GM12878 (cell line): ENCODE results near the gene LARGE1. TPM values are rescaled to one million over a fixed set of nuclear protein-coding genes. Genes with fewer than 3 reads are reported as not detected.

ENCODE experiments used
- BMI1 ChIP-seq: fragments of 450-650 bp; IDR thresholded peaks from 2 replicates; pipeline ENCODE4 v1.6.1; 2016; ENCODE audit warnings: mild to moderate bottlenecking, moderate library complexity, borderline replicate concordance
- CHD1 ChIP-seq: IDR thresholded peaks from 2 replicates; pipeline ENCODE4 v1.6.1; 2012; ENCODE audit warnings: low read depth, low read length, improper control_type of control experiment
- DPF2 ChIP-seq: fragments of 450-650 bp; IDR thresholded peaks from 2 replicates; pipeline ENCODE4 v1.6.1; 2017; ENCODE audit warnings: mild to moderate bottlenecking
- ELK1 ChIP-seq: IDR thresholded peaks from 2 replicates; pipeline ENCODE4 v1.6.1; 2012; ENCODE audit warnings: low read depth, low read length, improper control_type of control experiment
- JUND ChIP-seq: IDR thresholded peaks from 2 replicates; pipeline ENCODE4 v1.6.1; 2012; ENCODE audit warnings: low read depth, mild to moderate bottlenecking, low read length, improper control_type of control experiment, moderate library complexity
- KDM1A ChIP-seq: fragments of 200-600 bp; sonication (generic); IDR thresholded peaks from 2 replicates; pipeline ENCODE4 v1.6.1; 2016; ENCODE audit warnings: borderline replicate concordance
- LARP7 ChIP-seq: fragments of 450-650 bp; IDR thresholded peaks from 2 replicates; pipeline ENCODE4 v1.6.1; 2017; ENCODE audit warnings: mild to moderate bottlenecking
- MAX ChIP-seq: IDR thresholded peaks from 2 replicates; pipeline ENCODE4 v1.6.1; 2012; ENCODE audit warnings: low read depth, low read length, improper control_type of control experiment
- MEF2A ChIP-seq: IDR thresholded peaks from 2 replicates; pipeline ENCODE4 v1.6.1; 2011; ENCODE audit warnings: low read depth, mild to moderate bottlenecking, low read length, moderate library complexity; ENCODE audit not compliant: insufficient read depth
- POLR2AphosphoS2 ChIP-seq: IDR thresholded peaks from 2 replicates; pipeline ENCODE4 v1.6.1; 2011; ENCODE audit warnings: low read depth, mild to moderate bottlenecking, low read length, improper control_type of control experiment, moderate library complexity
- POLR2AphosphoS5 ChIP-seq: IDR thresholded peaks from 2 replicates; pipeline ENCODE4 v1.6.1; 2011; ENCODE audit warnings: mild to moderate bottlenecking, low read length, inconsistent platforms
- RAD51 ChIP-seq: fragments of 450-650 bp; IDR thresholded peaks from 2 replicates; pipeline ENCODE4 v1.6.1; 2016; ENCODE audit warnings: moderate library complexity, mild to moderate bottlenecking, inconsistent platforms
- SMAD5 ChIP-seq: IDR thresholded peaks from 2 replicates; pipeline ENCODE4 v1.6.1; 2016; ENCODE audit warnings: antibody characterized with exemption, low read depth
- SREBF2 ChIP-seq: IDR thresholded peaks from 2 replicates; pipeline ENCODE4 v1.6.1; 2012; ENCODE audit warnings: mild to moderate bottlenecking, low read length
- SRF ChIP-seq, 2 experiments: IDR thresholded peaks; 2 replicates each; pipeline ENCODE4 v1.6.1; 2011; ENCODE audit warnings: low read depth in 2 of 2, low read length in 2 of 2, mild to moderate bottlenecking in 1 of 2, moderate library complexity in 1 of 2
- YY1 ChIP-seq: IDR thresholded peaks from 2 replicates; pipeline ENCODE4 v1.6.1; 2011; ENCODE audit warnings: low read depth, mild to moderate bottlenecking, low read length
- ZBTB4 ChIP-seq: fragments of 450-650 bp; formaldehyde crosslinking; IDR thresholded peaks from 2 replicates; pipeline ENCODE4 v1.4.0; 2022; ENCODE audit warnings: mild to moderate bottlenecking, moderate library complexity
- ZNF217 ChIP-seq: fragments of 450-650 bp; IDR thresholded peaks from 2 replicates; pipeline ENCODE4 v1.6.1; 2017; ENCODE audit warnings: antibody characterized with exemption, mild to moderate bottlenecking
- polyA plus RNA-seq, 11 experiments: library from polyadenylated mRNA; depleted of rRNA in 4 of 11; unstranded in 6 of 11; stranded (reverse) in 5 of 11; fragments of >200 nt; fragmentation: Nextera tagmentation in 4 of 11; fragmentation: Illumina TruSeq in 1 of 11; extraction: Ambion mirVana in 4 of 11; extraction: Trizol in 1 of 11; gene quantifications; 1 replicate in 1 of 11; 2 replicates in 10 of 11; pipeline versions ENCODE4 v1.2.1 to v1.2.3, GENCODE V29; 2011 to 2016; ENCODE audit warnings: inconsistent platforms in 2 of 11, missing spikeins in 2 of 11, low read depth in 1 of 11
- total RNA-seq, 4 experiments: library from RNA; depleted of rRNA in 3 of 4; stranded (reverse); fragments of >200 nt in 3 of 4; fragmentation: Illumina TruSeq in 1 of 4; extraction: Trizol in 1 of 4; gene quantifications; 2 replicates each; pipeline versions ENCODE4 v1.2.1 to v1.2.3, GENCODE V29; 2013 to 2021
- TF ChIP-seq, protein P1 (sequence below): fragments of 450-650 bp; IDR thresholded peaks from 2 replicates; pipeline ENCODE4 v1.6.1; 2017; ENCODE audit warnings: mild to moderate bottlenecking, low read depth, inconsistent platforms; ENCODE audit not compliant: poor library complexity, severe bottlenecking
- TF ChIP-seq, protein P2 (sequence below): fragments of 150-350 bp; IDR thresholded peaks from 2 replicates; pipeline ENCODE4 v1.6.1; 2014; ENCODE audit warnings: mild to moderate bottlenecking, low read depth, low read length
- TF ChIP-seq, protein P3 (sequence below): IDR thresholded peaks from 2 replicates; pipeline ENCODE4 v1.6.1; 2012; ENCODE audit warnings: low read length, inconsistent platforms

LARGE1 gene
- total and polyA plus RNA-seq, 10 of the 15 experiments (the other 5 are each of a cell fraction or from before 2014, with no cell fraction given) = 3.2 to 41.4 (median 17.3) TPM

DNA sequence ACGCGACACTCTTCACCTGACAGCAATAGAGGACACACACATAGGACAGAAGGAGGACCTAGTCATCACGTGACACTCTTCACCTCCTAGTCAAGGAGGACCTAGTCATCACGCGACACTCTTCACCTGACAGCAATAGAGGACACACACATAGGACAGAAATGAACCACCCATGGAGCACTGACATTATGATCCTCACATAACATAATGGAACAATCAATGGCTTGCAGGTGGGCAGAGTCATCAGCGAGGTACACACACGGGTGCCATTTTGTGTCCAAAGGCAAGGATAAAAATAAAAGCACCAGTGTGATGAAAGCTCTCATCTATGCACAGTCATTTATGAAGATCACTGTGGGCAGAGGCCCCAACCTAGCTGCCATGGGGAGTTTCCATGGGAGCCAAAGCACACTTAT, 354.7 kb downstream of the LARGE1 start (continued):
- TF ChIP-seq, protein P1, sequence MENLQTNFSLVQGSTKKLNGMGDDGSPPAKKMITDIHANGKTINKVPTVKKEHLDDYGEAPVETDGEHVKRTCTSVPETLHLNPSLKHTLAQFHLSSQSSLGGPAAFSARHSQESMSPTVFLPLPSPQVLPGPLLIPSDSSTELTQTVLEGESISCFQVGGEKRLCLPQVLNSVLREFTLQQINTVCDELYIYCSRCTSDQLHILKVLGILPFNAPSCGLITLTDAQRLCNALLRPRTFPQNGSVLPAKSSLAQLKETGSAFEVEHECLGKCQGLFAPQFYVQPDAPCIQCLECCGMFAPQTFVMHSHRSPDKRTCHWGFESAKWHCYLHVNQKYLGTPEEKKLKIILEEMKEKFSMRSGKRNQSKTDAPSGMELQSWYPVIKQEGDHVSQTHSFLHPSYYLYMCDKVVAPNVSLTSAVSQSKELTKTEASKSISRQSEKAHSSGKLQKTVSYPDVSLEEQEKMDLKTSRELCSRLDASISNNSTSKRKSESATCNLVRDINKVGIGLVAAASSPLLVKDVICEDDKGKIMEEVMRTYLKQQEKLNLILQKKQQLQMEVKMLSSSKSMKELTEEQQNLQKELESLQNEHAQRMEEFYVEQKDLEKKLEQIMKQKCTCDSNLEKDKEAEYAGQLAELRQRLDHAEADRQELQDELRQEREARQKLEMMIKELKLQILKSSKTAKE = no peak
- TF ChIP-seq POLR2AphosphoS2 (no peak), SMAD5 (no peak), YY1 (peak; percentile 93), CHD1 (no peak), ELK1 (no peak), POLR2AphosphoS5 (no peak), MAX (no peak), MEF2A (peak; percentile 71; the same call in 1 of the 2 replicates), ZBTB4 (CRISPR knock-in tag) (no peak), KDM1A (no peak), JUND (no peak), SRF (IDR thresholded peaks at IDR 0.05; ENCODE audit: low read depth in 2 of 2, low read length in 2 of 2) (no peak), SREBF2 (no peak), DPF2 (peak; percentile 58; the same call in 1 of the 2 replicates), RAD51 (peak; percentile 76), BMI1 (no peak), ZNF217 (no peak), LARP7 (no peak)
- TF ChIP-seq, protein P2, sequence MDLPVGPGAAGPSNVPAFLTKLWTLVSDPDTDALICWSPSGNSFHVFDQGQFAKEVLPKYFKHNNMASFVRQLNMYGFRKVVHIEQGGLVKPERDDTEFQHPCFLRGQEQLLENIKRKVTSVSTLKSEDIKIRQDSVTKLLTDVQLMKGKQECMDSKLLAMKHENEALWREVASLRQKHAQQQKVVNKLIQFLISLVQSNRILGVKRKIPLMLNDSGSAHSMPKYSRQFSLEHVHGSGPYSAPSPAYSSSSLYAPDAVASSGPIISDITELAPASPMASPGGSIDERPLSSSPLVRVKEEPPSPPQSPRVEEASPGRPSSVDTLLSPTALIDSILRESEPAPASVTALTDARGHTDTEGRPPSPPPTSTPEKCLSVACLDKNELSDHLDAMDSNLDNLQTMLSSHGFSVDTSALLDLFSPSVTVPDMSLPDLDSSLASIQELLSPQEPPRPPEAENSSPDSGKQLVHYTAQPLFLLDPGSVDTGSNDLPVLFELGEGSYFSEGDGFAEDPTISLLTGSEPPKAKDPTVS = no peak
- TF ChIP-seq, protein P3, sequence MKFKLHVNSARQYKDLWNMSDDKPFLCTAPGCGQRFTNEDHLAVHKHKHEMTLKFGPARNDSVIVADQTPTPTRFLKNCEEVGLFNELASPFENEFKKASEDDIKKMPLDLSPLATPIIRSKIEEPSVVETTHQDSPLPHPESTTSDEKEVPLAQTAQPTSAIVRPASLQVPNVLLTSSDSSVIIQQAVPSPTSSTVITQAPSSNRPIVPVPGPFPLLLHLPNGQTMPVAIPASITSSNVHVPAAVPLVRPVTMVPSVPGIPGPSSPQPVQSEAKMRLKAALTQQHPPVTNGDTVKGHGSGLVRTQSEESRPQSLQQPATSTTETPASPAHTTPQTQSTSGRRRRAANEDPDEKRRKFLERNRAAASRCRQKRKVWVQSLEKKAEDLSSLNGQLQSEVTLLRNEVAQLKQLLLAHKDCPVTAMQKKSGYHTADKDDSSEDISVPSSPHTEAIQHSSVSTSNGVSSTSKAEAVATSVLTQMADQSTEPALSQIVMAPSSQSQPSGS = peak; percentile 47; the same call in 1 of the 2 replicates
